HEK293 (cell line): ENCODE data around the gene EDC3.

Experiments used
- CTCF ChIA-PET: fragments of 350-600 bp; formaldehyde crosslinking; extraction: SDS; loops from one replicate; lab custom pipeline; 2021; ENCODE audit warnings: antibody characterized with exemption; lab: Yijun Ruan, JAX
- POLR2A ChIA-PET: fragments of 300-600 bp; formaldehyde crosslinking; extraction: SDS; loops from one replicate; lab custom pipeline; 2020; ENCODE audit warnings: antibody characterized with exemption, inconsistent platforms; lab: Yijun Ruan, JAX
- H3K27ac ChIP-seq: fragments of 200-500 bp; sonication (Bioruptor generic); 2 replicates; pipeline ENCODE4 v1.5.1; 2014; ENCODE audit warnings: low read depth, low read length, control low read depth, inconsistent platforms; ENCODE audit errors: extremely low read depth
- H3K36me3 ChIP-seq, 2 experiments: fragments of 200-500 bp in 1 of 2; sonication (Bioruptor generic) in 1 of 2; 1 replicate in 1 of 2; 2 replicates in 1 of 2; pipeline ENCODE4 v1.5.1; 2014 to 2017; ENCODE audit warnings: inconsistent platforms in 2 of 2, low read length in 2 of 2; ENCODE audit not compliant: control insufficient read depth in 2 of 2, insufficient read depth in 1 of 2
- H3K4me1 ChIP-seq: fragments of 200-500 bp; sonication (Bioruptor generic); 2 replicates; pipeline ENCODE4 v1.5.1; 2014; ENCODE audit warnings: mild to moderate bottlenecking, low read length, inconsistent platforms; ENCODE audit not compliant: control insufficient read depth, insufficient read depth
- H3K4me3 ChIP-seq: 2 replicates; pipeline ENCODE4 v1.5.1; 2011; ENCODE audit warnings: low read depth, mild to moderate bottlenecking, control low read depth, low read length, moderate library complexity
- H3K9me3 ChIP-seq: fragments of 200-500 bp; sonication (Bioruptor generic); 2 replicates; pipeline ENCODE4 v1.5.1; 2014; ENCODE audit warnings: low read depth, low read length, inconsistent platforms; ENCODE audit not compliant: control insufficient read depth, insufficient read depth
- FEZF1 ChIP-seq: fragments of 450-650 bp; formaldehyde crosslinking; IDR thresholded peaks from 2 replicates; pipeline ENCODE4 v1.5.1; 2016; ENCODE audit warnings: missing biosample characterization, missing genetic modification characterization
- MZF1 ChIP-seq: fragments of 450-650 bp; formaldehyde crosslinking; IDR thresholded peaks from 2 replicates; pipeline ENCODE4 v1.5.1; 2017; ENCODE audit warnings: missing biosample characterization, missing genetic modification characterization, borderline replicate concordance
- OSR2 ChIP-seq: fragments of 450-650 bp; formaldehyde crosslinking; IDR thresholded peaks from 2 replicates; pipeline ENCODE4 v1.5.1; 2016; ENCODE audit warnings: missing biosample characterization, missing genetic modification characterization
- ZBTB17 ChIP-seq: fragments of 450-650 bp; formaldehyde crosslinking; IDR thresholded peaks from 2 replicates; pipeline ENCODE4 v1.5.1; 2016; ENCODE audit warnings: missing biosample characterization, missing genetic modification characterization
- ZBTB44 ChIP-seq: fragments of 450-650 bp; IDR thresholded peaks from 2 replicates; pipeline ENCODE4 v1.5.1; 2018; ENCODE audit warnings: missing biosample characterization, mild to moderate bottlenecking, missing genetic modification characterization
- ZBTB7A ChIP-seq: fragments of 450-650 bp; formaldehyde crosslinking; IDR thresholded peaks from 2 replicates; pipeline ENCODE4 v1.5.1; 2016; ENCODE audit warnings: low read depth, missing biosample characterization, missing genetic modification characterization
- ZBTB8A ChIP-seq: fragments of 450-650 bp; formaldehyde crosslinking; IDR thresholded peaks from 2 replicates; pipeline ENCODE4 v1.5.1; 2016; ENCODE audit warnings: missing biosample characterization, missing genetic modification characterization
- ZFP69B ChIP-seq: fragments of 450-650 bp; formaldehyde crosslinking; IDR thresholded peaks from 2 replicates; pipeline ENCODE4 v1.5.1; 2016; ENCODE audit warnings: missing biosample characterization, missing genetic modification characterization
- ZNF114 ChIP-seq: fragments of 450-650 bp; formaldehyde crosslinking; IDR thresholded peaks from 2 replicates; pipeline ENCODE4 v1.5.0; 2017; ENCODE audit warnings: missing biosample characterization, missing genetic modification characterization
- ZNF121 ChIP-seq: fragments of 450-650 bp; formaldehyde crosslinking; IDR thresholded peaks from 2 replicates; pipeline ENCODE4 v1.5.1; 2016; ENCODE audit warnings: missing biosample characterization, missing genetic modification characterization
- ZNF140 ChIP-seq: fragments of 450-650 bp; formaldehyde crosslinking; IDR thresholded peaks from 2 replicates; pipeline ENCODE4 v1.5.1; 2016; ENCODE audit warnings: missing biosample characterization, missing genetic modification characterization
- ZNF223 ChIP-seq: fragments of 450-650 bp; formaldehyde crosslinking; IDR thresholded peaks from 2 replicates; pipeline ENCODE4 v1.5.1; 2016; ENCODE audit warnings: missing biosample characterization, missing genetic modification characterization
- ZNF23 ChIP-seq: fragments of 450-650 bp; formaldehyde crosslinking; IDR thresholded peaks from 2 replicates; pipeline ENCODE4 v1.5.1; 2016; ENCODE audit warnings: missing biosample characterization, missing genetic modification characterization, borderline replicate concordance
- ZNF24 ChIP-seq: fragments of 450-650 bp; formaldehyde crosslinking; IDR thresholded peaks from 2 replicates; pipeline ENCODE4 v1.5.1; 2016; ENCODE audit warnings: missing biosample characterization, missing genetic modification characterization
- ZNF324 ChIP-seq: fragments of 450-650 bp; formaldehyde crosslinking; IDR thresholded peaks from 2 replicates; pipeline ENCODE4 v1.5.1; 2016; ENCODE audit warnings: missing biosample characterization, missing genetic modification characterization
- ZNF473 ChIP-seq: fragments of 450-650 bp; formaldehyde crosslinking; IDR thresholded peaks from 2 replicates; pipeline ENCODE4 v1.5.1; 2017; ENCODE audit warnings: missing biosample characterization, missing genetic modification characterization
- ZNF501 ChIP-seq: fragments of 450-650 bp; formaldehyde crosslinking; IDR thresholded peaks from 2 replicates; pipeline ENCODE4 v1.5.1; 2016; ENCODE audit warnings: missing biosample characterization, missing genetic modification characterization
- ZNF585B ChIP-seq: fragments of 450-650 bp; formaldehyde crosslinking; IDR thresholded peaks from 2 replicates; pipeline ENCODE4 v1.5.1; 2016; ENCODE audit warnings: missing biosample characterization, missing genetic modification characterization
- ZNF624 ChIP-seq: fragments of 450-650 bp; formaldehyde crosslinking; IDR thresholded peaks from 2 replicates; pipeline ENCODE4 v1.5.1; 2017; ENCODE audit warnings: missing biosample characterization, missing genetic modification characterization
- ZNF629 ChIP-seq: fragments of 450-650 bp; formaldehyde crosslinking; IDR thresholded peaks from 2 replicates; pipeline ENCODE4 v1.5.1; 2017; ENCODE audit warnings: missing biosample characterization, missing genetic modification characterization
- ZNF785 ChIP-seq: fragments of 450-650 bp; formaldehyde crosslinking; IDR thresholded peaks from 2 replicates; pipeline ENCODE4 v1.5.1; 2016; ENCODE audit warnings: missing biosample characterization, missing genetic modification characterization
- ZNF791 ChIP-seq: fragments of 450-650 bp; formaldehyde crosslinking; IDR thresholded peaks from 2 replicates; pipeline ENCODE4 v1.5.1; 2016; ENCODE audit warnings: missing biosample characterization, missing genetic modification characterization
- ZSCAN30 ChIP-seq: fragments of 450-650 bp; IDR thresholded peaks from 2 replicates; pipeline ENCODE4 v1.5.1; 2018; ENCODE audit warnings: missing biosample characterization, mild to moderate bottlenecking, missing genetic modification characterization, moderate library complexity
- TF ChIP-seq, protein P1 (sequence below): fragments of 450-650 bp; formaldehyde crosslinking; IDR thresholded peaks from 2 replicates; pipeline ENCODE4 v1.5.1; 2016; ENCODE audit warnings: missing biosample characterization, missing genetic modification characterization
- TF ChIP-seq, protein P2 (sequence below): fragments of 450-650 bp; formaldehyde crosslinking; IDR thresholded peaks from 2 replicates; pipeline ENCODE4 v1.5.1; 2016; ENCODE audit warnings: missing biosample characterization, missing genetic modification characterization, borderline replicate concordance

EDC3 gene

DNA sequence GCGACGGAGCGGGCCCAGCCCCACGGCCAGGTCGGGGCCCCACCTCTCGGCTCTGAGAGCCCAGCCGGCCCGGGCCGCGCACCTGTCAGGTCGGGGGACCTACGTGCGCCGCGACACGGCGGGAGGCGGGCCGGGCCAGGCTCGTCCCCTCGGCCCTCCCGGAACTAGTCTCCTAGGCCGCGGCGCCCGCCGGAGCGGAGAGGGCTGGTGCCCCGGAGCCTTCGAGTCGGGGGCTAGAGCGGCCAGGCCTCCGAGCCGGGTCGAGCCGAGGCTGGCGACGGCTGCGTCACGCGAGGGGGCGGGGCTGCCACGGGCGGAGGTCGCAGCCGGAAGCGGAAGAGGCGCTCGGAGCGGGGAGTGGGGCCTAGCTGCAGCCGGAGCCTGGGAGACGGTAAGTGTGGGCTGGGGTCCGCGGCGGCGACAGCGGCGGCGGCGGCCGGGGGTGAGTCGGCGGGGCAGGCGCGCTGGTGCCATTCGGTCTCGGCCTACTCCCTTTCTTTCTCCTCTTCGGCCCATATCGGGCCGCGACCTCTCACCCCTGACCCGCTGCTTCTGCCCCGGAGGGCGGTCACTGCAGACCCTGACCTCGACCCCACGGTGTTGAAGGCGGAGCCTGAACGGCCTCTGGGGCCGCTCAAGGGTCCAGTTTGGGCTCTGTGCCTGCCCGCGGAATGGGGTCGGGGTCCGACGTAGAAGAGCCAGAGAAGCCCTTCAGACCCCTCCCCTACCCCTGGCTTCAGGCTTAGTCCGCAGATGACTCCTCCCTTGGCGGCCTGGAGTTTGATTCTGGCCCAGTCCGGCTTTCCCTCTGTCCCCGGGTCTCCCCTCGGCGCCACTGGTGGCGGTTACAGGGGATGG is 80.1 kb downstream of the EDC3 start, which contains the start of gene CLK3 (continued):
- TF ChIP-seq ZFP69B (tag by site-specific recombination) (peak; percentile 67; the same call in 1 of the 2 replicates), ZSCAN30 (tag by site-specific recombination) (peak; percentile 99), ZNF24 (tag by site-specific recombination) (no peak), ZNF791 (tag by site-specific recombination) (peak; percentile 27; the same call in 1 of the 2 replicates), ZNF114 (tag by site-specific recombination) (no peak), ZBTB17 (tag by site-specific recombination) (peak; percentile 25; the same call in 1 of the 2 replicates), ZNF585B (no peak), OSR2 (tag by site-specific recombination) (peak; percentile 50; the same call in 1 of the 2 replicates), ZNF629 (tag by site-specific recombination) (peak; percentile 86), ZBTB8A (tag by site-specific recombination) (peak; percentile 72; the same call in 1 of the 2 replicates), ZNF324 (tag by site-specific recombination) (no peak), ZNF223 (peak; percentile 30; the same call in 1 of the 2 replicates), MZF1 (tag by site-specific recombination) (peak; percentile 21; the same call in 1 of the 2 replicates)
- TF ChIP-seq, protein P1, sequence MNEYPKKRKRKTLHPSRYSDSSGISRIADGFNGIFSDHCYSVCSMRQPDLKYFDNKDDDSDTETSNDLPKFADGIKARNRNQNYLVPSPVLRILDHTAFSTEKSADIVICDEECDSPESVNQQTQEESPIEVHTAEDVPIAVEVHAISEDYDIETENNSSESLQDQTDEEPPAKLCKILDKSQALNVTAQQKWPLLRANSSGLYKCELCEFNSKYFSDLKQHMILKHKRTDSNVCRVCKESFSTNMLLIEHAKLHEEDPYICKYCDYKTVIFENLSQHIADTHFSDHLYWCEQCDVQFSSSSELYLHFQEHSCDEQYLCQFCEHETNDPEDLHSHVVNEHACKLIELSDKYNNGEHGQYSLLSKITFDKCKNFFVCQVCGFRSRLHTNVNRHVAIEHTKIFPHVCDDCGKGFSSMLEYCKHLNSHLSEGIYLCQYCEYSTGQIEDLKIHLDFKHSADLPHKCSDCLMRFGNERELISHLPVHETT (tag by site-specific recombination): no peak

DNA sequence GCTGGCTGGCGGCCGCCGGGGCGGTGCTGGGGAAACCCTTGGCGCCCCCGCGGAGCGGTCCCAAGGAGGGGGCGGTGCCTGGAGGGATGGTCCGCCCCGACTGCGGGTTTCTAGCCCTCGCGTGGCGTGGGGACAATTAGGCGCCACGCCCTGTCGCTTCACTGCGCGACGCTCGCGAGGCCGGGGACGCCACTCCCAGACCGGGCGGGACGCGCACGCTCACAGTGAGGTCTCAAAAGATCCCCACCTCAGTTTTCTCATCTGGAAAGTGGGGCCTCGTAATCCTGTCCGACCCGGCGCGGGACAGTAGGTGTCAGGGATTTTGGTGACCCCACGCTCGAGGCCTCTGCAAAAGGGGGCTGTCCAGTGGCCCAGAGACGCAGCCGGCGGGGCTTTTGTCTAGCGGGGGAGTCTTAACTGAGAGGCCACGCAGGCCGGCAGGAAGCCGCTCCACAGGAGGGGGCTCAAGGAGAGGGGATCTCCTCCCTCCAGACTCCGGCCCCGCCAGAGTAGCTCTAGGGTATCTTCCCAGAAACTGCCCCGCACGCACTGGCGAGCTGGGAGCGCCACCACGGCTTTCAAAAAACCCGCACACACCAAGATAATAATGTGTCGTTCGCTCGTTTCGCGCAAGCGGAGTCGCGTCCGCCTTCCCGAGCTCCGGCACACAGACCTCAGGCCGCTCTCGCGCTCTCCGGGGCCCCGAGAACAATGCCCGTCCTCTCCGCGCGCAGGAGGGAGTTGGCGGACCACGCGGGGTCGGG is 80.9 kb downstream of the EDC3 start:
- H3K9me3 ChIP-seq: no peaks in the 10 kb centered on the region
- ChIA-PET CTCF (interaction anchor here (0.7 to 12.7 kb wide), 5 partner anchors 9 to 283 kb away, joined by 3 to 220 read pairs (median 4); no protein-coding TSS in a partner anchor), POLR2A (interaction anchor here (0.7 to 5.1 kb wide), 9 partner anchors 16 to 232 kb away, joined by 3 to 53 read pairs (median 6); partner anchors contain the start of genes ARID3B and UBL7)
- H3K4me3 ChIP-seq: peak overlapping the region; percentile 85
- peak overlapping the region; percentile 95 for H3K27ac ChIP-seq
- H3K36me3 ChIP-seq: peaks cover 5 to 29% of the 10 kb centered on the region in 2 experiments
- H3K4me1 ChIP-seq: peaks cover 9% of the 10 kb centered on the region
- TF ChIP-seq ZBTB44 (tag by site-specific recombination): no peak; the same call in 1 of the 2 replicates
- no peak for TF ChIP-seq ZNF624 (tag by site-specific recombination)
- TF ChIP-seq, protein P2, sequence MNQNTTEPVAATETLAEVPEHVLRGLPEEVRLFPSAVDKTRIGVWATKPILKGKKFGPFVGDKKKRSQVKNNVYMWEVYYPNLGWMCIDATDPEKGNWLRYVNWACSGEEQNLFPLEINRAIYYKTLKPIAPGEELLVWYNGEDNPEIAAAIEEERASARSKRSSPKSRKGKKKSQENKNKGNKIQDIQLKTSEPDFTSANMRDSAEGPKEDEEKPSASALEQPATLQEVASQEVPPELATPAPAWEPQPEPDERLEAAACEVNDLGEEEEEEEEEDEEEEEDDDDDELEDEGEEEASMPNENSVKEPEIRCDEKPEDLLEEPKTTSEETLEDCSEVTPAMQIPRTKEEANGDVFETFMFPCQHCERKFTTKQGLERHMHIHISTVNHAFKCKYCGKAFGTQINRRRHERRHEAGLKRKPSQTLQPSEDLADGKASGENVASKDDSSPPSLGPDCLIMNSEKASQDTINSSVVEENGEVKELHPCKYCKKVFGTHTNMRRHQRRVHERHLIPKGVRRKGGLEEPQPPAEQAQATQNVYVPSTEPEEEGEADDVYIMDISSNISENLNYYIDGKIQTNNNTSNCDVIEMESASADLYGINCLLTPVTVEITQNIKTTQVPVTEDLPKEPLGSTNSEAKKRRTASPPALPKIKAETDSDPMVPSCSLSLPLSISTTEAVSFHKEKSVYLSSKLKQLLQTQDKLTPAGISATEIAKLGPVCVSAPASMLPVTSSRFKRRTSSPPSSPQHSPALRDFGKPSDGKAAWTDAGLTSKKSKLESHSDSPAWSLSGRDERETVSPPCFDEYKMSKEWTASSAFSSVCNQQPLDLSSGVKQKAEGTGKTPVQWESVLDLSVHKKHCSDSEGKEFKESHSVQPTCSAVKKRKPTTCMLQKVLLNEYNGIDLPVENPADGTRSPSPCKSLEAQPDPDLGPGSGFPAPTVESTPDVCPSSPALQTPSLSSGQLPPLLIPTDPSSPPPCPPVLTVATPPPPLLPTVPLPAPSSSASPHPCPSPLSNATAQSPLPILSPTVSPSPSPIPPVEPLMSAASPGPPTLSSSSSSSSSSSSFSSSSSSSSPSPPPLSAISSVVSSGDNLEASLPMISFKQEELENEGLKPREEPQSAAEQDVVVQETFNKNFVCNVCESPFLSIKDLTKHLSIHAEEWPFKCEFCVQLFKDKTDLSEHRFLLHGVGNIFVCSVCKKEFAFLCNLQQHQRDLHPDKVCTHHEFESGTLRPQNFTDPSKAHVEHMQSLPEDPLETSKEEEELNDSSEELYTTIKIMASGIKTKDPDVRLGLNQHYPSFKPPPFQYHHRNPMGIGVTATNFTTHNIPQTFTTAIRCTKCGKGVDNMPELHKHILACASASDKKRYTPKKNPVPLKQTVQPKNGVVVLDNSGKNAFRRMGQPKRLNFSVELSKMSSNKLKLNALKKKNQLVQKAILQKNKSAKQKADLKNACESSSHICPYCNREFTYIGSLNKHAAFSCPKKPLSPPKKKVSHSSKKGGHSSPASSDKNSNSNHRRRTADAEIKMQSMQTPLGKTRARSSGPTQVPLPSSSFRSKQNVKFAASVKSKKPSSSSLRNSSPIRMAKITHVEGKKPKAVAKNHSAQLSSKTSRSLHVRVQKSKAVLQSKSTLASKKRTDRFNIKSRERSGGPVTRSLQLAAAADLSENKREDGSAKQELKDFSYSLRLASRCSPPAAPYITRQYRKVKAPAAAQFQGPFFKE (tag by site-specific recombination): 0 out of 2 replicates have a peak, but pooled peaks have one; percentile 66
- TF ChIP-seq ZNF23 (tag by site-specific recombination): no peak
- peak; percentile 83; the same call in 1 of the 2 replicates for TF ChIP-seq ZNF785 (tag by site-specific recombination)
- no peak for TF ChIP-seq ZNF140 (tag by site-specific recombination)
- TF ChIP-seq ZBTB7A (tag by site-specific recombination): 0 out of 2 replicates have a peak, but pooled peaks have one; percentile 73
- no peak for TF ChIP-seq FEZF1 (tag by site-specific recombination)
- peak; percentile 88 for TF ChIP-seq ZNF121 (tag by site-specific recombination)
- TF ChIP-seq ZNF501 (tag by site-specific recombination): peak; percentile 93
- no peak for TF ChIP-seq ZNF473
